Raji (cell line): ENCODE measurements around the gene MRM3.

ENCODE experiments used
- POLR2A ChIP-seq: IDR thresholded peaks from 2 replicates; pipeline ENCODE4 v1.6.1; 2011; ENCODE audit warnings: low read depth, low read length, control low read depth; ENCODE audit not compliant: insufficient read depth

Gene MRM3

GRCh38 chr17:781805-782731 is at the start of gene MRM3, which contains the start of gene GLOD4:
MRM3 (plus strand) TSS chr17:782353; CDS start chr17:782379, 26 bp downstream.
GLOD4 (minus strand) TSS chr17:782280; CDS start chr17:782255, 25 bp downstream.
- TF ChIP-seq POLR2A = peak; percentile 98

GRCh38 chr17:732902-733720 is 49.0 kb upstream of the MRM3 start:
- TF ChIP-seq POLR2A = peak; percentile 36; the same call in 1 of the 2 replicates

- TF ChIP-seq POLR2A = no peak
Measured at GRCh38 chr17:733743-734142, 48.4 kb upstream of the MRM3 start.

GRCh38 chr17:737561-738113 is 44.5 kb upstream of the MRM3 start:
- no peak for TF ChIP-seq POLR2A

- TF ChIP-seq POLR2A = no peak
Measured at GRCh38 chr17:740240-741017, 41.7 kb upstream of the MRM3 start.

- TF ChIP-seq POLR2A = 0 out of 2 replicates have a peak, but pooled peaks have one; percentile 16
Measured at GRCh38 chr17:742147-742793, 39.9 kb upstream of the MRM3 start.

- TF ChIP-seq POLR2A = no peak
Measured at GRCh38 chr17:743139-743538, 39.0 kb upstream of the MRM3 start.

- TF ChIP-seq POLR2A = no peak
Measured at GRCh38 chr17:744937-745336, 37.2 kb upstream of the MRM3 start.

GRCh38 chr17:745406-745805 is 36.7 kb upstream of the MRM3 start:
- TF ChIP-seq POLR2A = no peak

GRCh38 chr17:746181-746580 is 36.0 kb upstream of the MRM3 start:
- no peak for TF ChIP-seq POLR2A

- no peak for TF ChIP-seq POLR2A
Measured at GRCh38 chr17:746783-747629, 35.1 kb upstream of the MRM3 start.

GRCh38 chr17:750431-751037 is 31.6 kb upstream of the MRM3 start:
- TF ChIP-seq POLR2A = no peak
